Lower lobe of right lung (tissue), 2 donors: ENCODE results near the gene HLA-DOB. TPM values are rescaled to one million over a fixed set of nuclear protein-coding genes. Genes with fewer than 3 reads are reported as not detected.

Experiments
- ATAC-seq, 2 donors: fragments of 200-7000 bp; cut with Tn5 transposase; one replicate each; pipeline ENCODE4 v1.9.1; 2020 to 2022; ENCODE audit warnings: mild to moderate bottlenecking in 2 of 2, moderate library complexity in 2 of 2
- DNase-seq: peaks from one replicate; pipeline ENCODE4 v3.0.0-alpha.2; 2020
- H3K27ac ChIP-seq: fragments of 200-600 bp; one replicate; pipeline ENCODE4 v1.8.0; 2022
- H3K27me3 ChIP-seq: fragments of 200-600 bp; one replicate; pipeline ENCODE4 v1.8.0; 2022; ENCODE audit warnings: low read depth
- H3K36me3 ChIP-seq: fragments of 200-600 bp; one replicate; pipeline ENCODE4 v1.8.0; 2022; ENCODE audit warnings: mild to moderate bottlenecking
- H3K4me1 ChIP-seq: fragments of 200-600 bp; one replicate; pipeline ENCODE4 v1.8.0; 2022
- H3K4me3 ChIP-seq: fragments of 200-600 bp; one replicate; pipeline ENCODE4 v1.8.0; 2022; ENCODE audit warnings: mild to moderate bottlenecking
- H3K9me3 ChIP-seq: fragments of 200-600 bp; one replicate; pipeline ENCODE4 v1.8.0; 2022
- intact Hi-C: fragments of 100-400 bp; cut with DNase I; formaldehyde crosslinking; loops from one replicate; pipeline ENCODE4 v1.11.0; 2022
- total RNA-seq: library from RNA; stranded (reverse); fragmentation: NEBNext Ultra II Directional; extraction: Animal tissue kit (Norgen Biotek cat#: 25700); gene quantifications from one replicate; pipeline ENCODE4 v1.2.1, GENCODE V29; 2021
- TF ChIP-seq, protein P1 (sequence below): fragments of 200-600 bp; IDR thresholded peaks from one replicate; pipeline ENCODE4 v1.8.0; 2022; ENCODE audit warnings: antibody characterized with exemption, mild to moderate bottlenecking
- donor health status: DM: no; HTN: yes; CAD: no; lungs with severe emphysema.

The HLA-DOB gene
- total RNA-seq, 1 donor from 2014 or later = 0.95 TPM

DNA sequence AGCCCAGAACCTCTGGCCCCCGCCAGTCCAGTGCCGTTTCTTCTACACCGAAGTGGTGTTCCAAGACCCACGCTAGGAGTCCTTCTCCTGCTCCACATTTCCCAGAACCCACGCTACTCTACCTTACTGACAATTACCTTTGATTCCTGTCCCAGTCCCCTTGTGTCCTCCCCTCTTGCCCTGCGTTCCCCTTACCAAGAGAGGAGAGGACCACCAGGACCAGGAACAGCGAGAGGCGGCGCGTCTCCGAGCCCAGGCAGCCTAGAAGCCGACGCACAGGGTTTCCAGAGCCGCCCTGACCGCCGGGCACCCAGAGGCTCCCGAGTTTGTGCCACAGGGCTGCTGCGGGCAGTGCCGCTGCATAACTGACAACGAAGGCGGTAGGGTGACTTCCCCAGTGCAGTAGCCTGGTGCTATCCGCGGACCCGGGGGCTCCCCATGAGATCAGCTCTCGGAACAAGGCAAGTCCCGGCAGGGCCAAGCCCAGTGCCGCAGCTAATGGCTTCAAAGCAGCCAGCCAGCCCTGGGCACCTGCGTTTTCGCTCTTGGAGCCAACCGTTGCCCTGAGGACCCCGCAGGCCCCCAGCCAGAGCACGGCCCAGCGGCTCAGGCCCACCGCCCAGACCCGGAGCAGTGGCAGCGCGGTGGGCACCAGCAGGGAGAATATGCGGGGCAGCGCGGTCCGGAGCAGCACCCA, 36.2 kb upstream of the HLA-DOB start:
- intact Hi-C loops = no loop called here
- TF ChIP-seq, protein P1, sequence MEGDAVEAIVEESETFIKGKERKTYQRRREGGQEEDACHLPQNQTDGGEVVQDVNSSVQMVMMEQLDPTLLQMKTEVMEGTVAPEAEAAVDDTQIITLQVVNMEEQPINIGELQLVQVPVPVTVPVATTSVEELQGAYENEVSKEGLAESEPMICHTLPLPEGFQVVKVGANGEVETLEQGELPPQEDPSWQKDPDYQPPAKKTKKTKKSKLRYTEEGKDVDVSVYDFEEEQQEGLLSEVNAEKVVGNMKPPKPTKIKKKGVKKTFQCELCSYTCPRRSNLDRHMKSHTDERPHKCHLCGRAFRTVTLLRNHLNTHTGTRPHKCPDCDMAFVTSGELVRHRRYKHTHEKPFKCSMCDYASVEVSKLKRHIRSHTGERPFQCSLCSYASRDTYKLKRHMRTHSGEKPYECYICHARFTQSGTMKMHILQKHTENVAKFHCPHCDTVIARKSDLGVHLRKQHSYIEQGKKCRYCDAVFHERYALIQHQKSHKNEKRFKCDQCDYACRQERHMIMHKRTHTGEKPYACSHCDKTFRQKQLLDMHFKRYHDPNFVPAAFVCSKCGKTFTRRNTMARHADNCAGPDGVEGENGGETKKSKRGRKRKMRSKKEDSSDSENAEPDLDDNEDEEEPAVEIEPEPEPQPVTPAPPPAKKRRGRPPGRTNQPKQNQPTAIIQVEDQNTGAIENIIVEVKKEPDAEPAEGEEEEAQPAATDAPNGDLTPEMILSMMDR = no peak
- peak; percentile 59 to 63 for ATAC-seq
- Histone ChIP-seq H3K4me3 (peak overlapping the region; percentile 93), H3K27me3 (no peaks in the 10 kb centered on the region), H3K4me1 (peaks cover 52% of the 10 kb centered on the region), H3K27ac (peak overlapping the region; percentile 97), H3K9me3 (no peaks in the 10 kb centered on the region), H3K36me3 (peaks cover 59% of the 10 kb centered on the region)
- peak; percentile 76 for DNase-seq

DNA sequence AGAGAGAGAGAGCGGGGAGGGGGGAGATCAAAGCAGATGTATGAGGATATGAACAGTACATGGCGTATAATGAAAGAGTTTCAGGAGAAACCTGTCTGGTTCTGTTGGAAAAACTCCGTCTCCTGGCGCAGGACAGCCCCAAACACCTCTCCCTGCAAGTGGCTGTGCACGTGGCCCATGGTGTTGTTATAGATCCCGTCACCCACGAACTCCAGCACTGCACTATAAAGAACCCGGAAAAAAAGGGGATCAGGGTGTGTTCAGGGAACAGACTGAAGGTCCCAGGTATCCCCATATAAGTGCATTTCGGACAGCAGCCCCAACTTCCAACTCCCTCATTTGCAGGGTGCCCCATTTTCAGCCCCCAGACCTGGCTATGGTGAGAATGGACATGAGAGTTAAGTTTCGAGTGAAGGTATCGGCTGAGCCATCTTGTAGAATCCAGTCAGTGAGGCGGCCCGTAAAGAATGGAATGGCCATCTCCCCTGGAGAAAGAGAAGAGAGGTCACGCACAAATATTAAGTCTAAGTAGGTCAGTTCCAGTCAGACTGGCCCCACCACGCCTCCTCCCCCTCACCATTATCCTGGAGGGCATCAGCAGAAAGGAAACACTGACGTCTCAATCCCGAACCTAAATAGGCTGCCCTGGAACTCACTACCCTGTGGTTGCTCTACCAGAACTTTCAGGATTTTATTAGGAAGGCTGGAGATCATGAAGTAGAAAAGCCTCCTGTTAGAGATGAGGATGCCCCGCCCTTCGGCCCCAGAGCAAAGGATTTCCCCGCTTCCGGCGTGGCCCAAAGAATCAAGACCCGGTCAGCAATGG, 35.4 kb upstream of the HLA-DOB start:
- DNase-seq (no peak), ATAC-seq (peak in 1 of 2 donors; percentile 8)
- intact Hi-C loops = no loop called here
- H3K4me1 ChIP-seq = peaks cover 52% of the 10 kb centered on the region
- H3K36me3 ChIP-seq = peaks cover 59% of the 10 kb centered on the region
- no peaks in the 10 kb centered on the region for H3K9me3 ChIP-seq
- TF ChIP-seq, protein P1 = no peak
- H3K4me3 ChIP-seq = peak overlapping the region; percentile 93
- H3K27me3 ChIP-seq = no peaks in the 10 kb centered on the region
- H3K27ac ChIP-seq = peak overlapping the region; percentile 97

DNA sequence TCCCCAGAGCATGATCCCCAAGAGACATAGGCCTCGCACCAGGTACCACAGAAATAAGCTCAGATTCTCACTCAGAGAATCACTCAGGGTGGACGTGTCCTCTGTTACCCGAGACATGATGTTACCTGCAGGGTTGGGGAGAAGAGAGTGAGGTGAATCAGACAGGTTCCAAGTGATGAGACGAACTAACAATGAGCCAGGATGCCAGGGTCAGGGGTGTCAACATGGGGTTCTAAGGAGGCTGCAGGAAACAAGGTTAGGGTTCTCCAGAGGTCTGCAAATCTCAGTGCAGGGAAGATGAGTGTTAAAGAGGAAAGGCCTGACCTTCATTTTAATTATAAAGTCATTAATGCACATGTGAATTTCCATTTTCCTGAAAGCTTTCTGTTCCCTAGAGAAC, 34.2 kb upstream of the HLA-DOB start:
- Histone ChIP-seq H3K27ac (no peak overlapping the region), H3K36me3 (peaks cover 59% of the 10 kb centered on the region), H3K9me3 (no peaks in the 10 kb centered on the region), H3K4me1 (peaks cover 53% of the 10 kb centered on the region), H3K27me3 (no peaks in the 10 kb centered on the region), H3K4me3 (no peak overlapping the region)
- ATAC-seq = no peak
- DNase-seq = no peak
- intact Hi-C loops = no loop called here
- TF ChIP-seq, protein P1 = no peak

- Histone ChIP-seq H3K36me3 (peaks cover 70% of the 10 kb centered on the region), H3K4me3 (no peak overlapping the region), H3K27ac (no peak overlapping the region), H3K9me3 (no peaks in the 10 kb centered on the region), H3K4me1 (peaks cover 52% of the 10 kb centered on the region), H3K27me3 (no peaks in the 10 kb centered on the region)
- TF ChIP-seq, protein P1 = no peak
- intact Hi-C loops = no loop called here
- DNase-seq (no peak), ATAC-seq (no peak)
These were observed 32.3 kb upstream of the HLA-DOB start for GRCh38 chr6:32849126-32849525.

GRCh38 chr6:32847795-32848194, 31.0 kb upstream of the HLA-DOB start:
- H3K36me3 ChIP-seq = peaks cover 70% of the 10 kb centered on the region
- H3K27ac ChIP-seq = no peak overlapping the region
- H3K27me3 ChIP-seq = no peaks in the 10 kb centered on the region
- H3K4me1 ChIP-seq = peaks cover 53% of the 10 kb centered on the region
- H3K9me3 ChIP-seq = no peaks in the 10 kb centered on the region
- no peak for ATAC-seq
- TF ChIP-seq, protein P1 = no peak
- DNase-seq = no peak
- no peak overlapping the region for H3K4me3 ChIP-seq
- intact Hi-C loops = no loop called here
